Motor neuron (in vitro differentiated cells): ENCODE results near the gene SULF2. TPM values are rescaled to one million over a fixed set of nuclear protein-coding genes. Genes with fewer than 3 reads are reported as not detected.
"Not testable (repeated sequence)": the region's sequence is repeated elsewhere in the genome, so short reads cannot be mapped to it uniquely, and the experiment has no call there.

Source experiments
- ATAC-seq, 8 experiments: fragments of 200-7000 bp; cut with Tn5 transposase; replicated peaks in 6 of 8; 2 replicates each; pipeline ENCODE4 v1.8.0; 2021; ENCODE audit warnings: mild to moderate bottlenecking in 8 of 8, moderate library complexity in 8 of 8
- H3K27ac ChIP-seq, 2 donors: fragments of 250-450 bp; sonication (Bioruptor Pico); 2 replicates each; pipeline ENCODE4 v1.9.0; 2021; ENCODE audit warnings: antibody characterized with exemption in 2 of 2, mild to moderate bottlenecking in 2 of 2, moderate library complexity in 1 of 2
- H3K4me1 ChIP-seq, 2 donors: fragments of 250-450 bp; sonication (Bioruptor Pico); replicated peaks in 1 of 2; 2 replicates each; pipeline ENCODE4 v1.6.1; 2021; ENCODE audit warnings: antibody characterized with exemption in 2 of 2, mild to moderate bottlenecking in 2 of 2, moderate library complexity in 1 of 2
- H3K4me3 ChIP-seq, 5 donors: fragments of 250-450 bp; sonication (Bioruptor Pico); 2 replicates each; pipeline ENCODE4 v1.9.0; 2021; ENCODE audit warnings: antibody characterized with exemption in 5 of 5, mild to moderate bottlenecking in 5 of 5, moderate library complexity in 4 of 5
- WGBS, 10 experiments: fragments of 450-650 bp; shearing (Covaris generic); methylation state at CpG; one replicate each; pipeline ENCODE4 v1.0.0; 2022; 5-methylcytosine and 5-hydroxymethylcytosine counted together
- in situ Hi-C, 9 experiments: fragments of 400-800 bp; cut with MboI; loops; one replicate each; pipeline ENCODE4 v1.15.0; 2021; ENCODE audit warnings: low sequenced_read_pairs in 9 of 9, low pct_unique_long_range_greater_than_20kb in 2 of 9; ENCODE audit not compliant: unreplicated experiment in 9 of 9
- total RNA-seq, 8 experiments: library from RNA; unstranded; fragments of 300-600 nt; gene quantifications; 2 replicates each; pipeline versions ENCODE4 v1.2.3 to v1.2.4, GENCODE V29; 2022

The SULF2 gene
- 100 to 1,000 TPM in 3 of 8 experiments, 10 to 100 TPM in 5; 65.5 to 373 (median 95.6) TPM for total RNA-seq

- peak; percentile 8 to 50 (median 39) for ATAC-seq
- peaks cover 43 to 50% of the 10 kb centered on the region in 2 donors for H3K4me1 ChIP-seq
- in situ Hi-C loops: loop anchor here in 8 of 9 experiments (10.0 to 25.0 kb wide), 4 partner anchors 402 to 829 kb away; no protein-coding TSS in a partner anchor
- WGBS, 10 experiments: no CpG with 5 or more reads among the region's 82 CpGs
- peak within 1 kb of the TSS; percentile 45 to 84 (median 56) for H3K4me3 ChIP-seq
- peak within 1 kb of the TSS; percentile 90 for H3K27ac ChIP-seq
Observed at GRCh38 chr20:47785311-47785853, at the start of gene SULF2. TSS of gene SULF2 (minus strand) at chr20:47785481. CDS start at chr20:47757363, 28,118 bp downstream.

GRCh38 chr20:47831675-47832074 is 46.4 kb upstream of the SULF2 start:
- WGBS, 10 experiments: no CpG with 5 or more reads among the region's 7 CpGs

GRCh38 chr20:47826716-47827115 is 41.4 kb upstream of the SULF2 start:
- H3K4me1 ChIP-seq, in situ Hi-C loops, H3K4me3 ChIP-seq, H3K27ac ChIP-seq, ATAC-seq: not testable (repeated sequence)
- 17 to 100% (median 86%) methylated on average over 1 to 5 of the region's 8 CpGs; no CpG with 5 or more reads in 3 of the 10 experiments for WGBS, 10 experiments

More at GRCh38 chr20:47831675-47832074, 46.4 kb upstream of the SULF2 start:
- ATAC-seq: peak in 5 of 8 experiments; percentile 31 to 73 (median 67)
- H3K27ac ChIP-seq, in situ Hi-C loops, H3K4me1 ChIP-seq, H3K4me3 ChIP-seq: not testable (repeated sequence)

DNA sequence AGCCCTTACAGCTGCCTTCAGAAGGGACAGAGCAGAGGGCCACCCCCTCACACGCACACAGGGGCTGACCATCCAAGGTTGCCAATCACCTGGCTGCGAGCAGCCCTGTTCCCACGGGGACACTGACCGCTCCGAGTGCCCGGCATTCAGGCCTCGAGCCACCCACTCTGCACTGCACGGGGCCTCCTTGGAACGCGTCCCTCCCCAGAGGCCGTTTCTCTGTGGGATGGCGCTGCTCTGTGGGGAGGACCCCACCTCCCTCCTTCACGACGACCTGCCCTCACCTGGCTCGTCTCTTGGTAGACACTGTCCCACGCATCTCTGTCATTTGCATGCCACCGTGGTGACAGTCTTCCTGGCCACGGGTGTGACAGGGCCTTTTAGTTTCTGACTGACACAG is 40.7 kb upstream of the SULF2 start:
- H3K4me3 ChIP-seq, H3K4me1 ChIP-seq, in situ Hi-C loops, H3K27ac ChIP-seq: not testable (repeated sequence)
- 80% methylated on average over 1 of the region's 18 CpGs; no CpG with 5 or more reads in 9 of the 10 experiments for WGBS, 10 experiments
- ATAC-seq: peak in 2 of 8 experiments; percentile 16 to 21

GRCh38 chr20:47825011-47825762 is 39.9 kb upstream of the SULF2 start:
- Histone ChIP-seq H3K4me1 (no peaks in the 10 kb centered on the region), H3K4me3 (no peak overlapping the region), H3K27ac (no peak overlapping the region)
- in situ Hi-C loops: no loop called here
- WGBS, 10 experiments: 72 to 100% (median 93%) methylated on average over 1 to 9 of the region's 12 CpGs; no CpG with 5 or more reads in 5 of the 10 experiments
- no peak for ATAC-seq

GRCh38 chr20:47823941-47824340 is 38.7 kb upstream of the SULF2 start:
- in situ Hi-C loops, H3K27ac ChIP-seq, H3K4me1 ChIP-seq, ATAC-seq, H3K4me3 ChIP-seq: not testable (repeated sequence)
- 66 to 96% (median 90%) methylated on average over 2 to 9 of the region's 12 CpGs; no CpG with 5 or more reads in 1 of the 10 experiments for WGBS, 10 experiments

DNA sequence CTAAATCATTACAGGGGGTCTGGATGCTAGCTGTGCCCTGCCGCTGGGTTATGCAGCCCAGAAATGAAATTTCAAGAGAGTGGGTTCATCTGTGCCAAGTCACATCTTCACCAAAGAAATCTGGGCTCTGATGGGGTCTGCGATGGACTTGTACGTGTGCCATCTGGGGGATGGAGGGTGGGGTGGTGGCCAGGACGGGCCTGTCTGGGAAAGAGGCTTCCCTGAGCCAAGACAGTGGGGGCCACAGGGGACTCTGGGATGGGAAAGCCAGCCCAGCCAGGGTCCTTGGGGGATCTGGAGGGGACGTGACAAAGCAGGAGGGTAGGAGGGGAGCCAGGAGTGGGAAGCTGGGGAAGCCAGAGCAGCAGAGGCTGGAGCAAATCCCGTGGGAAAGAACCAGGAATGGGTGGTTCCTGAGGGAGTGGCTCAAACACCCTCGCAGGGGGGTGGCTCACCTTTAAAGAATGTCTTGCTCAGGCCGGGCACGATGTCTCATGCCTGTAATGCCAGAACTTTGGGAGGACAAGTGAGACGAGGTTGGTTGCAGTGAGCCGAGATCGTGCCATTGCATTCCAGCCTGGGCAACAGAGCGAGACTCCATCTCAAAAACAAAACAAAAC is 36.3 kb upstream of the SULF2 start:
- ATAC-seq: no peak
- 0 to 100% (median 84%) methylated on average over 1 to 8 of the region's 13 CpGs; no CpG with 5 or more reads in 6 of the 10 experiments for WGBS, 10 experiments
- in situ Hi-C loops: no loop called here
- no peak overlapping the region for H3K4me3 ChIP-seq
- peaks cover 11% of the 10 kb centered on the region in 2 donors for H3K4me1 ChIP-seq
- no peak overlapping the region for H3K27ac ChIP-seq

- peak overlapping the region in 1 of 2 donors; percentile 39 for H3K27ac ChIP-seq
- 47 to 100% (median 65%) methylated on average over 1 to 8 of the region's 14 CpGs; no CpG with 5 or more reads in 3 of the 10 experiments for WGBS, 10 experiments
- ATAC-seq: peak in 3 of 8 experiments; percentile 21 to 44 (median 28)
- in situ Hi-C loops: no loop called here
- no peak overlapping the region for H3K4me3 ChIP-seq
- peaks cover 14% of the 10 kb centered on the region in 2 donors for H3K4me1 ChIP-seq
Observed at GRCh38 chr20:47818996-47819609, 33.8 kb upstream of the SULF2 start.

DNA sequence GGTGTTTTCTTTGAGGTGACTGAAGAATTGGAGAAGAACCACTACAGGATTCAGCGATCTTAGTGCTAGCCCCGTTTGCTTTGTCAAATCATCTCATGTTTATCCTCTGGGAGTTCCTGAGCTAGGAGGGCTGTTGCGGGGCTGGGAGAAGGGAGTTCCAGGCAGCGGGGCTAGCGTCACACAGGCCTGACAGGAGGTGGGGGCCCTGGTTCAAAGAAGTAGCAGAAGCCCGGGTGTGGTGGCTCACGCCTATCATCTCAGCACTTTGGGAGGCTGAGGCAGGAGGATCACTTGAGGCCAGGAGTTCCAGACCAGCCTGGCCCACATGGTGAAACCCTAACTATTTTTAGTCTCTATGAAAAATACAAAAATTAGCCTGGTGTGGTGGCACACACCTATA is 33.2 kb upstream of the SULF2 start:
- Histone ChIP-seq H3K4me3 (no peak overlapping the region), H3K27ac (peak overlapping the region in 1 of 2 donors; percentile 39), H3K4me1 (peaks cover 14% of the 10 kb centered on the region in 2 donors)
- ATAC-seq: no peak
- in situ Hi-C loops: no loop called here
- WGBS, 10 experiments: 59 to 100% (median 88%) methylated on average over 1 to 5 of the region's 7 CpGs; no CpG with 5 or more reads in 3 of the 10 experiments

DNA sequence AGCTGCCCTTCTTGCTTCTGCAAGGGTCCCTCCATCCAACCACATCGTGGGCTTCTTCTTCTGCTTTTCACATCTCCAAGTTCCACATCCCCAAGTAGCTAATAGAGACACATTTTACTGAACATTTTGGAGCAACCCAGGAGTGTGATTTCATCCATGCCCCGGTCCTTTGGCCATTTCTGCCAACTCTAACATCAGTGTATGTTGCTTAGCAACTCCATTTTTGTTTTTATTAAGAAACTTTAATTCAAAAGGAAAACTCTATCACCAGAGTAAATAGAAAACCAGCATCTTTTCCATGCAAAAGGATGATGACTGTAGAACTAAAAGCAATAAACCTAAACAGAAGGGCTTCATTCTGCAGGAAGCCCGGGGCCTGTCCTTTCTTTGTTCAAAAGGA is 32.7 kb upstream of the SULF2 start:
- H3K27ac ChIP-seq: no peak overlapping the region
- no peak for ATAC-seq
- 17 to 79% (median 52%) methylated on average over 1 to 3 of the region's 3 CpGs; no CpG with 5 or more reads in 2 of the 10 experiments for WGBS, 10 experiments
- H3K4me1 ChIP-seq: peaks cover 14% of the 10 kb centered on the region in 2 donors
- H3K4me3 ChIP-seq: no peak overlapping the region
- in situ Hi-C loops: no loop called here

GRCh38 chr20:47817573-47817972 is 32.3 kb upstream of the SULF2 start:
- Histone ChIP-seq H3K27ac (no peak overlapping the region), H3K4me3 (no peak overlapping the region), H3K4me1 (peaks cover 14% of the 10 kb centered on the region in 2 donors)
- WGBS, 10 experiments: 63 to 94% (median 80%) methylated on average over 2 to 7 of the region's 7 CpGs; no CpG with 5 or more reads in 1 of the 10 experiments
- no peak for ATAC-seq
- in situ Hi-C loops: no loop called here

DNA sequence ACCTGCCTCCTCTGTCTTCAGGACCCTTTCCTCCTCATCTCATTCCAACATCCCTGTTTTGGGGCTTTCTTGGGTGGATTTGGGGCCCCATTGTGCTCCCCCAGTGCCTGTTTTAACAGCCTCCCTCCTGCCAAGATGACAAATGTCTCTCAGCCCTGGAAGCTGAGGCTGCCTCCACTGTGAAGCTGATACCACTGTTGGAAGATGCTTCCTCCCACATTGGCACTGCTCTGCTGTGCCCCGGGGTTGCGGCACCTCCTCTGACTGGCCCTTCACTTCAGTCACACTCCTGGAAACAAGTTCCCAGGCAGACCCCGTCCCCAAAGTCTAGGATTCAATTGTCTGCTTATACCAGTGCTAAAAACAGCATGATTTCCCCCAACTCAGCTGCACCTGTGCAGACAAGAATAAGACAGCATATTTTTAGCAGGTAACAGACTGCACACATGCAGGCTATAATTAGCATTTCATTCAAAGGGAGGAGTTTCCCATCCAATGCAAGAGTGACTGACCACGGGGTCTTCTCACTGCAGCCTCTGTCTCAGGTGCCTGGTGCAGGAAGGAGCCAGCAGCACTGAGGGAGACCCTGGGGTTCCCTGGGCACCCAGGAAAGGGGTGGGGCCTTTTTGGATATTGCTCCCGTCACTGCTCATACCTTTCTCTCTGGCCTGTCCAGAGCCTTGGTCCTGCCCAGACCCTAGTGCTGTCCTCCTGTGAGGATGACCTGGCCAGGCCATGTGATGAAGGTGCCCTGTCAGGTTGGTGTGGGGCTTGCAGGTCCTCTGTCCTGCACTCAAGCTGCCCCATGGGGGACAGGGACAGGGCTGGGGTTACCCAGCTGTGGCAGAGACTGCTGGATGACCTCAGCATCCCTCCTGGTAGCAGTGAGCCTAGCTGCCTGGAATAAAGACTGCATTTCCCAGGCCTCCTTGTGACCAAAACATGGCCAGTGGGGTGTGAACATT is 31.5 kb upstream of the SULF2 start:
- WGBS, 10 experiments: 50 to 85% (median 55%) methylated on average over 1 to 4 of the region's 5 CpGs; no CpG with 5 or more reads in 7 of the 10 experiments
- ATAC-seq: peak in 3 of 8 experiments; percentile 36 to 59 (median 59)
- H3K27ac ChIP-seq: no peak overlapping the region
- no peak overlapping the region for H3K4me3 ChIP-seq
- in situ Hi-C loops: no loop called here
- H3K4me1 ChIP-seq: peaks cover 14% of the 10 kb centered on the region in 2 donors
